ENCODE measurements around the gene ZXDC.

Gene ZXDC

GRCh38 chr3:126488185-126488584 is 12.5 kb upstream of the ZXDC start:
- H3K27ac ChIP-seq = no peak overlapping the region
- no peak for TF ChIP-seq FOXP2 (optimal IDR thresholded peaks at IDR 0.05; ENCODE audit: control extremely low read depth, extremely low read length, insufficient read depth)
- no peak for TF ChIP-seq POLR2AphosphoS5 (IDR thresholded peaks at IDR 0.05; ENCODE audit: borderline replicate concordance, low read depth, low read length)
- no peak for TF ChIP-seq EZH2 (IDR thresholded peaks at IDR 0.05)
- no peaks in the 10 kb centered on the region for H3K36me3 ChIP-seq (ENCODE audit: insufficient read depth, low read length)
- H3K4me3 ChIP-seq = no peak overlapping the region
- no peak overlapping the region for H3K9ac ChIP-seq (ENCODE audit: insufficient read length)
- no peaks in the 10 kb centered on the region for H3K9me3 ChIP-seq (ENCODE audit: low read depth, low read length)
- no peak for DNase-seq (ENCODE audit: low read depth, low spot score)

GRCh38 chr3:126487151-126487771 is 11.6 kb upstream of the ZXDC start:
- Histone ChIP-seq H3K4me3 (no peak overlapping the region), H3K9ac (ENCODE audit: insufficient read length) (no peak overlapping the region), H3K9me3 (ENCODE audit: low read depth, low read length) (no peaks in the 10 kb centered on the region), H3K27ac (no peak overlapping the region), H3K36me3 (ENCODE audit: insufficient read depth, low read length) (no peaks in the 10 kb centered on the region)
- DNase-seq (ENCODE audit: low read depth, low spot score) = no peak
- TF ChIP-seq FOXP2 (optimal IDR thresholded peaks at IDR 0.05; ENCODE audit: control extremely low read depth, extremely low read length, insufficient read depth) (no peak), POLR2AphosphoS5 (IDR thresholded peaks at IDR 0.05; ENCODE audit: borderline replicate concordance, low read depth, low read length) (no peak)

GRCh38 chr3:126486360-126486847 is 10.7 kb upstream of the ZXDC start:
- DNase-seq (ENCODE audit: low read depth, low spot score) = no peak
- Histone ChIP-seq H3K4me3 (no peak overlapping the region), H3K36me3 (ENCODE audit: insufficient read depth, low read length) (no peaks in the 10 kb centered on the region), H3K9ac (ENCODE audit: insufficient read length) (no peak overlapping the region), H3K27ac (no peak overlapping the region), H3K9me3 (ENCODE audit: low read depth, low read length) (no peaks in the 10 kb centered on the region)
- no peak for TF ChIP-seq FOXP2 (optimal IDR thresholded peaks at IDR 0.05; ENCODE audit: control extremely low read depth, extremely low read length, insufficient read depth)
- TF ChIP-seq POLR2AphosphoS5 (IDR thresholded peaks at IDR 0.05; ENCODE audit: borderline replicate concordance, low read depth, low read length) = no peak
- no peak for TF ChIP-seq EZH2 (IDR thresholded peaks at IDR 0.05)

- Histone ChIP-seq H3K36me3 (ENCODE audit: insufficient read depth, low read length) (no peaks in the 10 kb centered on the region), H3K27ac (no peak overlapping the region), H3K4me3 (no peak overlapping the region), H3K9me3 (ENCODE audit: low read depth, low read length) (no peaks in the 10 kb centered on the region), H3K9ac (ENCODE audit: insufficient read length) (no peak overlapping the region)
- TF ChIP-seq POLR2AphosphoS5 (IDR thresholded peaks at IDR 0.05; ENCODE audit: borderline replicate concordance, low read depth, low read length) (no peak), FOXP2 (optimal IDR thresholded peaks at IDR 0.05; ENCODE audit: control extremely low read depth, extremely low read length, insufficient read depth) (no peak), EZH2 (IDR thresholded peaks at IDR 0.05) (no peak)
- DNase-seq (ENCODE audit: low read depth, low spot score) = no peak
These were observed 10.3 kb upstream of the ZXDC start for GRCh38 chr3:126485956-126486355.

- no peak overlapping the region for H3K4me3 ChIP-seq
- no peak overlapping the region for H3K9ac ChIP-seq (ENCODE audit: insufficient read length)
- DNase-seq (ENCODE audit: low read depth, low spot score) = no peak
- TF ChIP-seq POLR2AphosphoS5 (IDR thresholded peaks at IDR 0.05; ENCODE audit: borderline replicate concordance, low read depth, low read length) (no peak), EZH2 (IDR thresholded peaks at IDR 0.05) (no peak), FOXP2 (optimal IDR thresholded peaks at IDR 0.05; ENCODE audit: control extremely low read depth, extremely low read length, insufficient read depth) (no peak)
- H3K36me3 ChIP-seq (ENCODE audit: insufficient read depth, low read length) = no peaks in the 10 kb centered on the region
- no peak overlapping the region for H3K27ac ChIP-seq
- H3K9me3 ChIP-seq (ENCODE audit: low read depth, low read length) = no peaks in the 10 kb centered on the region
These were observed 9.6 kb upstream of the ZXDC start for GRCh38 chr3:126485176-126485897.

GRCh38 chr3:126484662-126485061 is 9.0 kb upstream of the ZXDC start:
- Histone ChIP-seq H3K27ac (no peak overlapping the region), H3K36me3 (ENCODE audit: insufficient read depth, low read length) (no peaks in the 10 kb centered on the region), H3K9ac (ENCODE audit: insufficient read length) (no peak overlapping the region), H3K4me3 (no peak overlapping the region), H3K9me3 (ENCODE audit: low read depth, low read length) (no peaks in the 10 kb centered on the region)
- DNase-seq (ENCODE audit: low read depth, low spot score) = no peak
- TF ChIP-seq EZH2 (IDR thresholded peaks at IDR 0.05) = no peak
- TF ChIP-seq POLR2AphosphoS5 (IDR thresholded peaks at IDR 0.05; ENCODE audit: borderline replicate concordance, low read depth, low read length) = no peak
- no peak for TF ChIP-seq FOXP2 (optimal IDR thresholded peaks at IDR 0.05; ENCODE audit: control extremely low read depth, extremely low read length, insufficient read depth)

GRCh38 chr3:126484148-126484547 is 8.5 kb upstream of the ZXDC start:
- no peak for TF ChIP-seq POLR2AphosphoS5 (IDR thresholded peaks at IDR 0.05; ENCODE audit: borderline replicate concordance, low read depth, low read length)
- TF ChIP-seq FOXP2 (optimal IDR thresholded peaks at IDR 0.05; ENCODE audit: control extremely low read depth, extremely low read length, insufficient read depth) = no peak
- TF ChIP-seq EZH2 (IDR thresholded peaks at IDR 0.05) = no peak

GRCh38 chr3:126483321-126483761 is 7.7 kb upstream of the ZXDC start:
- H3K9me3 ChIP-seq (ENCODE audit: low read depth, low read length) = no peaks in the 10 kb centered on the region
- H3K4me3 ChIP-seq = no peak overlapping the region
- H3K9ac ChIP-seq (ENCODE audit: insufficient read length) = no peak overlapping the region
- TF ChIP-seq EZH2 (IDR thresholded peaks at IDR 0.05) (no peak), POLR2AphosphoS5 (IDR thresholded peaks at IDR 0.05; ENCODE audit: borderline replicate concordance, low read depth, low read length) (no peak), FOXP2 (optimal IDR thresholded peaks at IDR 0.05; ENCODE audit: control extremely low read depth, extremely low read length, insufficient read depth) (no peak)
- H3K27ac ChIP-seq = no peak overlapping the region
- no peak for DNase-seq (ENCODE audit: low read depth, low spot score)
- no peaks in the 10 kb centered on the region for H3K36me3 ChIP-seq (ENCODE audit: insufficient read depth, low read length)

More at GRCh38 chr3:126484148-126484547, 8.5 kb upstream of the ZXDC start:
- Histone ChIP-seq H3K36me3 (ENCODE audit: insufficient read depth, low read length) (no peaks in the 10 kb centered on the region), H3K9ac (ENCODE audit: insufficient read length) (no peak overlapping the region), H3K27ac (no peak overlapping the region), H3K9me3 (ENCODE audit: low read depth, low read length) (no peaks in the 10 kb centered on the region), H3K4me3 (no peak overlapping the region)
- no peak for DNase-seq (ENCODE audit: low read depth, low spot score)

Data from SK-N-MC (cell line).